ENCODE measurements around the gene OLFM4.

OLFM4 gene

DNA sequence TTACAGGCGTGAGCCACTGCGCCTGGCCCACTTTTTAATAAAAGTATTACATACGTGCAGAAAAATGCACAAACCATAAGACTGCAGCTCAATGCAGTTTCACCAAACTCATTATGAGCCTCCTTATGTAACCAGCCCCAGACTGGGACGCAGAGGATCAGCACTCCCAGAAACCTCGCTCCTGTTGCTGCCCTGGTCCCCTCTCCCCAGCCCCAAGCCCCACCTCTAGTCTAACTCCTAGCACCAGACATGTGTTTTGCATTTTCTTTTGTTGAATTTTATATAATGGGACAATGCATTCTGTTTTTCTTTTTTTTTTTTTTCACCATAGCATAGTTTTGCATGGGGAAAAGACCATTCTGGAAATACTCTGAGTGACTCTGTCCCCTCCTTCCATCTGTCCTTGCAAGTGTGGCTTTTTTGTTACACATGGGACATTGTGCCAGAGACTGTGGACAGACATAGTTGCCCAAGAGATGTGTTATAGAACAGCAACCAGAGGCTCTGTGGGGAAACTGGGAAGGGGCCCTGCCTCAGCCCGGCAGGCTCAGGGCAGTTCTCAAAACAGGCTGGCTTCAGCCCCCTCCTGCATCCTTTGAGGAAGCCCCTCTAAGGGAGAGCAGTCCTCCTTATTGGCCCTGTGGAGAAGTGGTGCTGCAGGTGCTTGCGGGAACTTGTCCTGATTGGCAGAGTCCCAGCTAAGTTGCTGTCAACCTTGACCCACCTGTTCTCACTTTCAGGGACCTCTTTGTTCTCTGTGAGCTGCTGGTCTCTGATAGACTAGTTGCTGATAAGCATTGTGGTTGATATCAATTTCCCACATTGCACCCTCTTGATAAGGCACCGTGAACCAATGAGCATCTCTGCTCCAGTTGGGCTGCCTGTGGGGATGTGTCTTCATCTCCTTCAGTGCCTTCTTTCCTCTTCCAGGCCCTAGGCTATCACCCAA lies 13.8 kb upstream of the OLFM4 start:
- DNase-seq (ENCODE audit: low read depth), result no peak

DNA sequence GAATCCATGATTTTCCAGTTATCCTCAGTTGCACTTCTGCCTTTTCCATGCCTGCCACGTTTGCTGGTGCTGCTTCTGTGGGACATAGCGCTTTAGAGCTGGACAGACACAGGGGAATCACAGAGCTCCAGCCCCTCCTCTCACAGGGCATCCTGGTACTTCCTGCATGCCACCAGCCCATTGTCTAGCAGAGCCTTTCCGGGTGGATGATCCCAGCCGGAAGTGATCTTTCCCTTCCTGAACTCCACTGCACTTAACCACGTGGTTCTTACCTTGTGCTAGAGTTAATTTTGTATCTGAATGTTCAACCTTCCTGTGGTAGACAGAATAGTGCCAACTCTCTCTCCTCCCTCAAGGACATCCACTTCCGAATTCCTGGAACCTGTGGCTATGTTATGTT lies 12.6 kb upstream of the OLFM4 start:
- no peak for DNase-seq (ENCODE audit: low read depth)

- no peak for DNase-seq (ENCODE audit: low read depth)
Observed at GRCh38 chr13:53017433-53017970, 11.1 kb upstream of the OLFM4 start.

GRCh38 chr13:53018690-53019647 lies 9.6 kb upstream of the OLFM4 start:
- DNase-seq (ENCODE audit: low read depth), result no peak

DNA sequence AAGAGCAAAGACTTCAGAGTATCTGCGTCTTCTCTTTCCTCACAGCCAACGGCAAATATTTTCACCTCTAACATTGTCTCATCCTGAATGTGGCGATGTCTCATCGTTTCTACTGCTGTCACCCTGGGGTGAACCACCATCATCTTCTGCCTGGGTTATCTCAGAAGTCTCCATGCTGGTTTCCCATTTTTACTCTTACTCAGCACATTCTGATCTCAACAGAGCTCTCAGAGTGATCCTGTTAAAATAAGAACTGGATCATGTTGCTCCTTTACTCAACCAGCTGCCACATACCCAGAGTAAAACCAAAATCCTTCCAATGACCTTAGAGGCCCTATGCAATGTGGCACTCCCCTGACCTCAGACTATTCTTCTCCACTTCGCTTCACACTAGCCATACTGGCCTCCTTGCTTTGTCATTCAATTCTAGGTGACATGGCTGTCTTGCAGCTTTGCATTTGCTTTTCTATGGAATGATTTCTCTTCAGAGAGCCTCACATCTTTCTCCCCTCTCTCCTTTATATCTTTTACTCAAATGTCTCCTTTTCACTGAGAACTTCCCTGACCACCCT lies 7.8 kb upstream of the OLFM4 start:
- DNase-seq (ENCODE audit: low read depth), result no peak

- DNase-seq (ENCODE audit: low read depth), result no peak
Observed at GRCh38 chr13:53023246-53023645, 5.4 kb upstream of the OLFM4 start.

DNA sequence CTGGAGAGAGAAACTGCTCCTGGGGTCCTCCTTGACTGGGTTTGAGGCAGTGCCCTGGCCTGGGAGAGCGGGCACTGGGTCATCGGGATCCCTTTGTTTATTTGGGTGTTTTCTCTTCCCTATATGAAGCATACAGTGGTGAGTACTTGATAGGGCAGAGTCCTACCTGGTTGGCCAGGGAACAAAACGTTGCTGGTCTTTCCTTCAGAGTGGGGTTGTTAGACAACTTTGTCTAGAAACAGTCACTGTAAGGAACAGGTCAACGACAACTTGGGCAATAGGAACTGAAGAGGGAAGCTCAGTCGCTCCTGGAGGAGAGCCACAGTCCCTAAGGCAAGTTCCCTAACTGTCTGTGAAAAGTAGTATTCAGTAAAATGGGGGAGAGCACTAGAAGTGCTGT lies 550 bp upstream of the OLFM4 start:
- no peak for DNase-seq (ENCODE audit: low read depth)

- DNase-seq (ENCODE audit: low read depth), result no peak
Observed at GRCh38 chr13:53032849-53033248, 4.2 kb downstream of the OLFM4 start.

DNA sequence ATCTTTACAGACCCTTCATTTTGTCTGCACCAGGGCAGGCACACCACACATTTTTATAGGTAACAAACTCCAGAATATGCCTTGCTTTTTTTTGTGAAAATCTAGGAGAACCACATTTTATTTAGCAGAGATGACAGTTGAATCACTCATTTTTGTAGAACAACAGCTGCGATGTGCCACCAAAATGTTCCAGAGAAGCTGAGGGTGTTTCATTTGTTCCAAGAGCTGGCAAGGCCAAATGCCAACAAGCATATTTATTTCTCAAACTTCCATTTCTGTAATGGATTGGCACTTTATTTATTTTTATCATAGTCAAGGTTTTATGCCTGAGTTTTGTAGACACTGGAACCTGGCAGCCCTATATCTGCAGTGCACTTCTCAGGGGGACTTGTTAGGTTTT lies 10.4 kb downstream of the OLFM4 start:
- no peak for DNase-seq (ENCODE audit: low read depth)

GRCh38 chr13:53041968-53042516 lies 13.4 kb downstream of the OLFM4 start:
- no peak for DNase-seq (ENCODE audit: low read depth)

DNA sequence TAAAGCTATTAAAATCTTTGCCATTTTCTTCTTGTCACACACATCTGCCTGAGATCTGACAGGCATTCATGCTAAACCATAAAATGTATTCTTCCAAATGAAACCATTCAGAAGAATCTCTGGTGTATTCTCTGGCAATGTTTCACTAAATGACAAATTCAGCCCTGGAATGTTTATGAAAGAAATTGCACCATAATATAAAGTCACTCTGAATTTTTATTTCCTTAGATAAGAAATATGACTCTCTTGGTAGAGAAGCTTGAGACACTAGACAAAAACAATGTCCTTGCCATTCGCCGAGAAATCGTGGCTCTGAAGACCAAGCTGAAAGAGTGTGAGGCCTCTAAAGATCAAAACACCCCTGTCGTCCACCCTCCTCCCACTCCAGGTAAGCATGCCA lies 14.3 kb downstream of the OLFM4 start:
- no peak for DNase-seq (ENCODE audit: low read depth)

- no peak for DNase-seq (ENCODE audit: low read depth)
Observed at GRCh38 chr13:53043398-53043797, 14.8 kb downstream of the OLFM4 start.

- DNase-seq (ENCODE audit: low read depth), result no peak
Observed at GRCh38 chr13:53045189-53045588, 16.6 kb downstream of the OLFM4 start.

DNA sequence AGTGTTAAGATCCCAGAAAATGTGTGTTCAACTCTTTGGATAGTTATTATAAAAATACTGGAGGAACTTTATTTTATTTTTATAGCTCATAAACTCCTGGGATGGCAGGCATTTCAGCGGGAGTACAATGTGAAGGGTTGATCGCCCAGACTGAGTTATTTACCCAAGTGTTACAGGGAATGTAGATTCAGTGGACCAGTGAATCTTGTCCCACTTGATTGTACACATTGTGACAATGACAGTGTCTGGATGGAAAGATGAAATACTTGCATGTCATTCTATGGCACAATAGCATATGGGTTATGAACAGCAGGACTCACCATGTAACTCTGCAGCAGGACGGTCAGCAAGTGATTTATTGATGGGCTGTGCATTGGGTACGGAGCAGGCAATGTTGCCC lies 20.3 kb downstream of the OLFM4 start:
- DNase-seq (ENCODE audit: low read depth), result no peak

DNA sequence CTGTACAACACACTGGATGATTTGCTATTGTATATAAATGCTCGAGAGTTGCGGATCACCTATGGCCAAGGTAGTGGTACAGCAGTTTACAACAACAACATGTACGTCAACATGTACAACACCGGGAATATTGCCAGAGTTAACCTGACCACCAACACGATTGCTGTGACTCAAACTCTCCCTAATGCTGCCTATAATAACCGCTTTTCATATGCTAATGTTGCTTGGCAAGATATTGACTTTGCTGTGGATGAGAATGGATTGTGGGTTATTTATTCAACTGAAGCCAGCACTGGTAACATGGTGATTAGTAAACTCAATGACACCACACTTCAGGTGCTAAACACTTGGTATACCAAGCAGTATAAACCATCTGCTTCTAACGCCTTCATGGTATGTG lies 21.5 kb downstream of the OLFM4 start:
- DNase-seq (ENCODE audit: low read depth), result no peak

- no peak for DNase-seq (ENCODE audit: low read depth)
Observed at GRCh38 chr13:53052675-53053074, 24.1 kb downstream of the OLFM4 start.

DNA sequence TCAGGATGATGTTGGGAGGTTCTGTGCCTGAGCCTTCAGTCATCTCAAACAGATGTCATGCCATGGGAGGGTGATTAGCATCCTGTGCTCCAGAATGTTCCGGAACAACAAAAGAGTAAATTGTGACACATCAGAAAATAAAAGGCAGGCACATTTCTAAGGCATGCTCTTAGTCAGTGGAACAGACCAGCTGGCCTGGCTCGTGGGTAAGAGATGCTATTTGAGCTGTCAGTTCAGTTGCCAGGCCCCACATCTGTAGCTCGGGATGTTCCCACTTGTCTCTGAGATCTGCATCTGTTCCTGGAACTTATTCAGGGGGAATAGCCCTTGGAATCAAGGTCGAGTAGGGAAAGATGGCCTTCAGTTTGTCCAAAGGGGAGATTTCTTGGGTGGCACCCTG lies 26.0 kb downstream of the OLFM4 start:
- DNase-seq (ENCODE audit: low read depth), result no peak

- DNase-seq (ENCODE audit: low read depth), result no peak
Observed at GRCh38 chr13:53058065-53058679, 29.6 kb downstream of the OLFM4 start.

DNA sequence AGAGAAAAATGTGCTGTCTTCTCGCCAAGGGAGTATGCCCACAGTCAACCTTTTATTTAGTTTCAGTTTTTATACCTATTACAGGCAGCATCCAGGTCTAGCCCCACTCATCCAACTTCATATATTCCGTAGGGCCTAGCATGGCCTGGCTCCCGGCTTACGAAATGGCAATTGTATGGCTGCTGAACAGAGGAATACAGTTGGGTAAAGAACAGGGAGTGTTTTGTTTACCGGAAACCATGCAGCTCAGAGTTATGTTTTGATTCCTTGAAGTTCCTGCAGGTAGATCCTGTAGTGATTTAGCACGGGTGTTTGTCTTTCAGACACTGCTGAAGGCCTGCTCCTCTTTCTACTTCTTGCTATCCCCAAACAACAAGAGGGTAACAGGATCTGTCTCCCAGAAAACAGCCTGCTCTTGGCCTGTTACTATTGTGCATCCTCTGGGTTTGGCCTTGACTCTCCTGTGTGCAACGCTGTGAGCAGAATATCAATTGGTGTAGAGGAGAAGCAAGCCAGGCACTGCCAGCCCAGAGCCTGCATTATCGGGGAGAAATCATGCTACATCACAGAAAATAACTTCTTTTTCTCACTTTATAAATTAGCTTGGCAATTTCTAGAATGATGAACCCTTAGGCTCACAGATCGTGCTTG lies 32.4 kb downstream of the OLFM4 start:
- DNase-seq (ENCODE audit: low read depth), result no peak

DNA sequence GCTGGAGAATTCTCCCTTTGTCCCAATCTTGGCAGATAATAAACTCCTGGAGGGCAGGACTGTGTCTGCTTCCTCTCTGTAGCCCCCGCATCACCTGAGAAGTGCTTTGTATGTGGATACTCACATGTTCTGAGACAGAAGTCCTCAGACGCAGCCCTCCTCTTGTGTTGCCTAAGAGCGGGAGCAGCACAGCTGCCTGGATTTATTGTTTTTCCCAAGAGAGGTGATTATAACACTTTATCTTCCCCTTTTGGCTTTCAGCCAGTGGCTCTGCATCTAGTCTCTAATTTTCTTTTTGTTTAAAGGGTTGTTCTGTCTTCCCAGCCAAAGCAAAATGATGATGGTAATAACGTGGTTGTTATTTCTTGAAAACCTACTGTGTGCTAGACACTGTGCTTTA lies 36.1 kb downstream of the OLFM4 start:
- no peak for DNase-seq (ENCODE audit: low read depth)

GRCh38 chr13:53066411-53066810 lies 37.8 kb downstream of the OLFM4 start:
- DNase-seq (ENCODE audit: low read depth), result no peak

Measured in T-helper 22 cell (primary cell).